GM12878 (cell line): Measurements from ENCODE around the gene FANCC. TPM values are rescaled to one million over a fixed set of nuclear protein-coding genes. Genes with fewer than 3 reads are reported as not detected.

Experiments used
- ATAC-seq: fragments of 200-7000 bp; cut with Tn5 transposase; 3 replicates; pipeline ENCODE4 v1.9.1; 2020; ENCODE audit warnings: mild to moderate bottlenecking, moderate library complexity
- BruUV-seq: library from RNA; stranded (reverse); fragments of 400-500 nt; replicated peaks from 2 replicates; lab custom pipeline; 2021; lab: Mats Ljungman, UMichigan
- CTCF ChIA-PET: fragments of 300-600 bp; sonication (Branson Sonifier 250); formaldehyde crosslinking; extraction: SDS; loops from one replicate; lab custom pipeline; 2021; ENCODE audit warnings: inconsistent platforms; lab: Yijun Ruan, JAX
- POLR2A ChIA-PET: fragments of 350-600 bp; formaldehyde crosslinking; extraction: SDS; loops from one replicate; lab custom pipeline; 2021; ENCODE audit warnings: inconsistent platforms; lab: Charles Lee
- RAD21 ChIA-PET: fragments of 300-600 bp; sonication (Branson Sonifier 250); formaldehyde crosslinking; loops from one replicate; lab custom pipeline; 2023; ENCODE audit warnings: antibody characterized with exemption; ENCODE audit not compliant: unreplicated experiment; lab: Charles Lee
- SMC1A ChIA-PET: fragments of 300-600 bp; sonication (Branson Sonifier 250); formaldehyde crosslinking; loops from one replicate; lab custom pipeline; 2023; ENCODE audit not compliant: unreplicated experiment, uncharacterized antibody; lab: Charles Lee
- DNase-seq: peaks from one replicate; pipeline ENCODE4 v3.0.0-alpha.2; 2011; ENCODE audit warnings: low read depth, low spot score
- FAIRE-seq: peaks from 3 replicates; lab custom pipeline; 2011; peaks lifted over from hg19 to GRCh38; lab: Jason Lieb, UNC
- H2AFZ ChIP-seq: 2 replicates; pipeline ENCODE4 v1.6.0; 2011; ENCODE audit warnings: low read depth, low read length, control low read depth; ENCODE audit not compliant: control insufficient read depth
- H3K27ac ChIP-seq: 2 replicates; pipeline ENCODE4 v1.5.1; 2011; ENCODE audit warnings: control low read depth; ENCODE audit not compliant: control insufficient read depth, insufficient read depth
- H3K27me3 ChIP-seq, 2 experiments: replicated peaks in 1 of 2; 2 replicates each; pipeline versions ENCODE4 v1.6.0 to v1.6.1; 2011; ENCODE audit warnings: low read length in 1 of 2; ENCODE audit not compliant: control insufficient read depth in 2 of 2, insufficient read depth in 2 of 2
- H3K36me3 ChIP-seq, 2 experiments: 2 replicates each; pipeline ENCODE4 v1.5.1; 2011; ENCODE audit warnings: low read length in 1 of 2; ENCODE audit not compliant: control insufficient read depth in 2 of 2, insufficient read depth in 2 of 2
- H3K4me1 ChIP-seq: 2 replicates; pipeline ENCODE4 v1.6.1; 2011; ENCODE audit warnings: mild to moderate bottlenecking, low read length, moderate library complexity, mixed read lengths; ENCODE audit not compliant: control insufficient read depth, insufficient read depth
- H3K4me2 ChIP-seq: 2 replicates; pipeline ENCODE4 v1.6.0; 2011; ENCODE audit warnings: control low read depth; ENCODE audit not compliant: control insufficient read depth, insufficient read depth
- H3K4me3 ChIP-seq: fragments of 200-600 bp; sonication (generic); 2 replicates; pipeline ENCODE4 v1.5.1; 2016
- H3K79me2 ChIP-seq: 2 replicates; pipeline ENCODE4 v1.6.0; 2011; ENCODE audit warnings: low read length; ENCODE audit not compliant: control insufficient read depth, insufficient read depth
- H3K9ac ChIP-seq: 2 replicates; pipeline ENCODE4 v1.8.0; 2011; ENCODE audit warnings: low read length, control low read depth, mixed read lengths; ENCODE audit not compliant: control insufficient read depth, insufficient read depth
- H3K9me3 ChIP-seq: replicated peaks from 3 replicates; pipeline ENCODE4 v1.5.1; 2011; ENCODE audit warnings: mild to moderate bottlenecking, low read length; ENCODE audit not compliant: control insufficient read depth, insufficient read depth
- H4K20me1 ChIP-seq: 2 replicates; pipeline ENCODE4 v1.6.0; 2011; ENCODE audit not compliant: control insufficient read depth, insufficient read depth
- ATF3 ChIP-seq: IDR thresholded peaks from 2 replicates; pipeline ENCODE4 v1.6.1; 2011; ENCODE audit warnings: low read depth, mild to moderate bottlenecking, low read length, moderate library complexity, borderline replicate concordance; ENCODE audit errors: extremely low read depth
- CHD4 ChIP-seq: fragments of 200-600 bp; sonication (generic); IDR thresholded peaks from 2 replicates; pipeline ENCODE4 v1.6.1; 2016; ENCODE audit warnings: mild to moderate bottlenecking
- ETV6 ChIP-seq, 2 experiments: fragments of 450-650 bp in 1 of 2; IDR thresholded peaks in 1 of 2; conservative IDR thresholded peaks in 1 of 2; 2 replicates each; pipeline ENCODE4 v1.6.1; 2014; ENCODE audit warnings: antibody characterized with exemption in 1 of 2, borderline replicate concordance in 1 of 2, low read depth in 1 of 2, mild to moderate bottlenecking in 1 of 2, moderate library complexity in 1 of 2
- FOS ChIP-seq: IDR thresholded peaks from 3 replicates; pipeline ENCODE4 v1.6.1; 2011; ENCODE audit warnings: borderline replicate concordance; ENCODE audit not compliant: insufficient read length; ENCODE audit errors: extremely low read depth
- GATAD2B ChIP-seq: fragments of 450-650 bp; conservative IDR thresholded peaks from 2 replicates; pipeline ENCODE4 v1.6.1; 2017; ENCODE audit warnings: low read depth, mild to moderate bottlenecking, moderate library complexity
- IRF3 ChIP-seq: fragments of 450-650 bp; IDR thresholded peaks from 2 replicates; pipeline ENCODE4 v1.6.1; 2014; ENCODE audit warnings: mild to moderate bottlenecking
- IRF4 ChIP-seq: IDR thresholded peaks from 2 replicates; pipeline ENCODE4 v1.6.1; 2011; ENCODE audit warnings: low read depth, low read length
- MEF2A ChIP-seq: IDR thresholded peaks from 2 replicates; pipeline ENCODE4 v1.6.1; 2011; ENCODE audit warnings: low read depth, mild to moderate bottlenecking, low read length, moderate library complexity; ENCODE audit not compliant: insufficient read depth
- NBN ChIP-seq: fragments of 450-650 bp; IDR thresholded peaks from 2 replicates; pipeline ENCODE4 v1.6.1; 2016
- PAX5 ChIP-seq: IDR thresholded peaks from 2 replicates; pipeline ENCODE4 v1.6.1; 2011; ENCODE audit warnings: low read depth, low read length, borderline replicate concordance
- PAX8 ChIP-seq: fragments of 450-650 bp; IDR thresholded peaks from 2 replicates; pipeline ENCODE4 v1.6.1; 2017; ENCODE audit warnings: mild to moderate bottlenecking, moderate library complexity
- SMC3 ChIP-seq: IDR thresholded peaks from 2 replicates; pipeline ENCODE4 v1.6.1; 2011; ENCODE audit warnings: low read length, improper control_type of control experiment, borderline replicate concordance
- USF1 ChIP-seq: IDR thresholded peaks from 2 replicates; pipeline ENCODE4 v1.6.1; 2011; ENCODE audit warnings: borderline replicate concordance, low read depth, mild to moderate bottlenecking, moderate library complexity, mixed read lengths, low read length; ENCODE audit not compliant: insufficient read depth; ENCODE audit errors: extremely low read length
- ZBTB4 ChIP-seq: fragments of 450-650 bp; formaldehyde crosslinking; IDR thresholded peaks from 2 replicates; pipeline ENCODE4 v1.4.0; 2022; ENCODE audit warnings: mild to moderate bottlenecking, moderate library complexity
- WGBS: methylation state at CpG from one replicate; pipeline ENCODE4 v1.1.6; 2016; ENCODE audit warnings: low lambda C conversion rate; ENCODE audit not compliant: insufficient replicate concordance, insufficient coverage; ENCODE audit errors: missing lambda C conversion rate; 5-methylcytosine and 5-hydroxymethylcytosine counted together
- in situ Hi-C: fragments of 300-500 bp; cut with MboI; formaldehyde crosslinking; loops from 9 replicates; pipeline ENCODE4 v1.14.3; 2018; ENCODE audit warnings: mixed read lengths
- intact Hi-C: fragments of 100-400 bp; cut with micrococcal nuclease; formaldehyde crosslinking; loops from one replicate; pipeline ENCODE4 v1.14.2; 2022; ENCODE audit not compliant: unreplicated experiment
- polyA plus RNA-seq, 11 experiments: library from polyadenylated mRNA; depleted of rRNA in 4 of 11; unstranded in 6 of 11; stranded (reverse) in 5 of 11; fragments of >200 nt; fragmentation: Nextera tagmentation in 4 of 11; fragmentation: Illumina TruSeq in 1 of 11; extraction: Ambion mirVana in 4 of 11; extraction: Trizol in 1 of 11; gene quantifications; 1 replicate in 1 of 11; 2 replicates in 10 of 11; pipeline versions ENCODE4 v1.2.1 to v1.2.3, GENCODE V29; 2011 to 2016; ENCODE audit warnings: inconsistent platforms in 2 of 11, missing spikeins in 2 of 11, low read depth in 1 of 11
- total RNA-seq, 4 experiments: library from RNA; depleted of rRNA in 3 of 4; stranded (reverse); fragments of >200 nt in 3 of 4; fragmentation: Illumina TruSeq in 1 of 4; extraction: Trizol in 1 of 4; gene quantifications; 2 replicates each; pipeline versions ENCODE4 v1.2.1 to v1.2.3, GENCODE V29; 2013 to 2021
- TF ChIP-seq, protein P1 (sequence below): IDR thresholded peaks from 2 replicates; pipeline ENCODE4 v1.6.1; 2012; ENCODE audit warnings: low read depth, low read length, improper control_type of control experiment

The FANCC gene
- total and polyA plus RNA-seq, 10 of the 15 experiments (the other 5 are each of a cell fraction or from before 2014, with no cell fraction given), result 1.2 to 16.8 (median 10.5) TPM

DNA sequence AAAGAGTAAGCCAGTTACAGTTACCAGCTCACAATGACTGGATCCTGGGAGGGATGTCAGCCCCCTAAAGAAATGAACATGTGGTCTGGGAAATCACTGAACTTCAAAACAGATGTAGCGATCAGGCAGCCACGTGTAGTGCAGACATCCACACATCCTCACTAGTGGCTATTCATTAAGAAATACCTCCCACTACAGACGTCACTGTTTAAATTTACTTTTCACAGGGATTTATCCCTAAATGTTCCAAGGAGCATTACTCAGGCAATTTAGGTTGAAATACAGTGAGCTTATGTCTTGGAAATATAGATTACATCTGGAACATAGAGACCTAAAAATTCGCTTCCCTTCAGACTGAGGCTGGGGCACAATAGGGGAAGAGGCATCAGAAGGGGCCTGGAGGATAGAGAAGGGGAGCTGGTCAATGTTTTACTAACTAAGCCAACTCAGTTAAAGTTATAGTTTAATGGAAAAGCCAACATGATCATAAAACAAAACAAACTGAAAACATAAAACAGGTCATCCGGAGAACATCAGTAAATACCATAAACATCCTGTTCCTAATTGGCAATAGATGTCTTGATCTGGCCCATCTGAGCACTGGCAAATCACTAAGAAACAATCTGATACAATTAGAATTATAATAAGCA lies 92.3 kb downstream of the FANCC start:
- no peak for FAIRE-seq
- no peak overlapping the region for H3K9ac ChIP-seq
- RAD21 ChIA-PET, result no interaction called here

More for the DNA sequence above, 92.3 kb downstream of the FANCC start:
- ATAC-seq (no peak), DNase-seq (no peak)
- Histone ChIP-seq H2AFZ (no peak overlapping the region), H3K4me2 (no peak overlapping the region), H3K4me1 (no peaks in the 10 kb centered on the region), H3K4me3 (no peak overlapping the region), H3K9me3 (no peaks in the 10 kb centered on the region), H3K27ac (no peak overlapping the region), H4K20me1 (no peaks in the 10 kb centered on the region), H3K36me3 (no peaks in the 10 kb centered on the region), H3K79me2 (no peaks in the 10 kb centered on the region), H3K27me3 (no peaks in the 10 kb centered on the region)
- ChIA-PET SMC1A (interaction anchor here (1.4 kb wide), 1 partner anchor 13 kb away, joined by 3 read pairs; no protein-coding TSS in a partner anchor), CTCF (interaction anchor here (1.2 to 1.4 kb wide), 2 partner anchors 22 to 94 kb away, joined by 3 read pairs; no protein-coding TSS in a partner anchor), POLR2A (interaction anchor here (0.7 to 1.6 kb wide), 2 partner anchors 16 to 22 kb away, joined by 3 to 4 read pairs; no protein-coding TSS in a partner anchor)
- TF ChIP-seq USF1 (no peak), PAX5 (no peak), MEF2A (no peak), IRF3 (no peak), CHD4 (no peak), ZBTB4 (no peak), NBN (no peak), GATAD2B (no peak), SMC3 (no peak), FOS (no peak), IRF4 (no peak), ETV6 (conservative IDR thresholded peaks at IDR 0.05 in 1 of 2, IDR thresholded peaks at IDR 0.05 in 1 of 2; ENCODE audit: borderline replicate concordance in 1 of 2, low read depth in 1 of 2) (no peak), ATF3 (no peak), PAX8 (no peak)
- TF ChIP-seq, protein P1, sequence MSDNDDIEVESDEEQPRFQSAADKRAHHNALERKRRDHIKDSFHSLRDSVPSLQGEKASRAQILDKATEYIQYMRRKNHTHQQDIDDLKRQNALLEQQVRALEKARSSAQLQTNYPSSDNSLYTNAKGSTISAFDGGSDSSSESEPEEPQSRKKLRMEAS, result no peak
- in situ Hi-C loops (no loop called here), intact Hi-C loops (no loop called here)
- WGBS, result 86% methylated on average over 5 of the region's 5 CpGs
- BruUV-seq, result no TSS peak
